CD4-positive, alpha-beta T cell treated with Interleukin-12 subunit alpha and Interleukin-12 subunit beta, for 1 hour (primary cell): ENCODE data around the gene ZCCHC7.
"Not testable (repeated sequence)": the region's sequence is repeated elsewhere in the genome, so short reads cannot be mapped to it uniquely, and the experiment has no call there.

Experiments used
- DNase-seq: peaks from one replicate; pipeline ENCODE4 v3.0.0-alpha.2; 2020

The ZCCHC7 gene

DNA sequence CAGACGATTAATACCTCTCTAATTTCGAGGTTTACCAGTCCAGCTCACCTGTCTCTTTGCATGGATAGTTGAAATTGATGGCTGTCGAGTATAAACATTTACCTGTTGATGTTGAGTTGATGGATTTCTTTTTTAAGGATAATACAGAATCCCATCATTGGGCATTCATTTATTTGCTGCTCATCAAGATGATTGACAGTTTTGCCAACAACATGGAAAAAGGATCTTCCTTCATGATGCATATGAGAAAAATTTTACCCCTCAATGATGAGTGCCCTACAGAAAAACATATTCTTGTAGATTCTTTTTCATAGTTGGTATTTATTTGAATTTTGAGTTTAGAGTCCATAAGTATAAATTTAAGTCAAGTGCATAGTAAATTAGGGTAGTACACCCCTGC is 59.2 kb downstream of the ZCCHC7 start:
- DNase-seq: no peak

DNA sequence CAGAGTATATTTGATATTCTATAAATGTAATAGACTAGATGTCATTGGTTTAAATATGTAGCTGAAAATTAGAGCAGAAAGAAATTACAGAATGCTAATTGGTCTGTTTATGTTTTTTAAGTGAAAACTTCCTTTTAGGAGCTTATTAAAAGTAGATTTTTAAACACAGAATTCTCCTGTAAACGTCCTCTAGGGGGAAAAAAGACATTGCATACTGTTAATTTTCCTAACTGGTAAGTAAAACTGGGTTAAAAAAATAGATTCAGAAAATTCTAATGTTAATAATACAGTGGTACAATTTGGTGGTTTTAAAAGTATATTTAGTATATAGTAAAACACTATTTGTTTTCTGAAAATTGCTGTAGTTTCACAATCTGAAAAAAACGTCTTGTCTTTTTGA is 59.8 kb downstream of the ZCCHC7 start:
- no peak for DNase-seq

- DNase-seq: no peak
These were observed 62.3 kb downstream of the ZCCHC7 start for GRCh38 chr9:37182718-37183117.

DNA sequence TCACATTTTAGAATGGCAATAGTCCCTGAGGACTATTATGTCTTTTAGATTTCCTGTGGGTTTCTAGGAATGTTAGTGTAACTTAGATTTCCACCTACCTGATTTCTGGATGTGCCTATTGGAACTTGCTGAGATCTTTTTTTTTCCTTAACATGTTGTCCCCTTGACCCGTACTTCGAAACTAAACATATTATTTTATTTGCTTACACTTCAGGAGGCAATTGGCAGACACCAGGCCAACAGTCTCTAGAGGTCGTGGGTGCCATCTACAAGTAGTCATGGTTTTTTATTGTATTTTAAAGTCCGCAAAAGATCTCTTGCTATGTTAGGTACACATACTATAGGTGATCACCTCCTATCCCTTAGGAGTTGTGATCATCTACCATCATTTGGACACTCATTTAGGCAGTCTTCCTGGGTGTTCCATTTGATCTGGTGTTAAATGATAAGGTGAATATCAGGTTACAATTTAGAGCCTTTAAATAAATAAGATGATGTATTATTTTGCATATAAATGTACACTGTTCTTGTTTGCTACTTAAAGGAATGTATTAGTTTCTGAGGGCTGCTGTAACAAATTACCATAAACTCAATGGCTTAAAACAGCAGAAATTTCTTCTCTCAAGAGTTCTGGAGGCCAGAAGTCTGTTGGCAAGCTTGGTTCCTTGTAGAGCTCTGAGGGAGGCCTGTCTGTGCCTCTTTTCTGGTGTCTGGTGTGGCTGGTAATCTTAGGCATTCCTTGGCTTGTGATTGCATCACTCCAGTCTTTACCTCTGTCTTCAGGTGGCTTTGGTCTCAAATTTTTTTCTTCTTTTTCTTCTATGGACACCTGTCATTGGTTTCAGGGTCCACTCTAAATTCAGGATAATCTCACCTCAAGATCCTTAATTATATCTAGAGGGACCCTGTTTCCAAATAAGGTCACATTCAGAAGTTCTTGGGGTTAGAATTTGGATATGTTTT is 64.8 kb downstream of the ZCCHC7 start:
- no peak for DNase-seq

GRCh38 chr9:37187292-37187691 is 66.9 kb downstream of the ZCCHC7 start:
- no peak for DNase-seq

DNA sequence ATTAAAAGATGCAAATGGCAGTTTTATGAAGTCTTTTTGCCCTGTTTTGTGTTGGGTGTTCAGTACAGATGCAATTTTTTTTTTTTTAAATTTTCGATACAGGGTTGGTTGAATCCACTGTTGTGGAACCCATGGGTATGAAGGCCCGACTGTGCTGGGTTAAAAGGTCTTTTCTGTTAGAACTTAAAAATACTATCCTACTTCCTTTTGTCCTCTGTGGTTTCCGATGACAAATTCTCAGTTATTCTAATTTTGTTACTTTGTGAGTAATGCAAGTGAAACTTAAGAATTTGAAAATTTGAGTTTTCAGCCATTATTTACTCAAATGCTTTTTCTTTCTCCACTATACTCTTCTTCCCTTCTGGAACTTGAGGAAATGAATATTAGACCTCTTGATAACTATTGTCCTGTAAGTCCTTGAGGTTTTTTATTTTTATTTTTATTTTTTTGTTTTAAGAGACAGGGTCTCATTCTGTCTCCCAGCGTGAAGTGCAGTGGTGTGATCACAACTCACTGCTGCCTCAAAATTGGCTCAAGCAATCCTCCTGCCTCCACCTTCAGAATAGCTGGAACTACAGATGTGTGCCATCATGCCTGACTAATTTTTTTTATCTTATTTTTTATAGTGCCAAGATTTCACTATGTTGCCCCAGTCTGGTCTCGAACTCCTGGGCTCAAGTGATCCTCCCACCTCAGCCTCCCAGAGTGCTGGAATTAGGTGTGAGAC is 67.5 kb downstream of the ZCCHC7 start:
- DNase-seq: peak; percentile 14

- DNase-seq: not testable (repeated sequence)
These were observed 70.4 kb downstream of the ZCCHC7 start for GRCh38 chr9:37190739-37191138.

DNA sequence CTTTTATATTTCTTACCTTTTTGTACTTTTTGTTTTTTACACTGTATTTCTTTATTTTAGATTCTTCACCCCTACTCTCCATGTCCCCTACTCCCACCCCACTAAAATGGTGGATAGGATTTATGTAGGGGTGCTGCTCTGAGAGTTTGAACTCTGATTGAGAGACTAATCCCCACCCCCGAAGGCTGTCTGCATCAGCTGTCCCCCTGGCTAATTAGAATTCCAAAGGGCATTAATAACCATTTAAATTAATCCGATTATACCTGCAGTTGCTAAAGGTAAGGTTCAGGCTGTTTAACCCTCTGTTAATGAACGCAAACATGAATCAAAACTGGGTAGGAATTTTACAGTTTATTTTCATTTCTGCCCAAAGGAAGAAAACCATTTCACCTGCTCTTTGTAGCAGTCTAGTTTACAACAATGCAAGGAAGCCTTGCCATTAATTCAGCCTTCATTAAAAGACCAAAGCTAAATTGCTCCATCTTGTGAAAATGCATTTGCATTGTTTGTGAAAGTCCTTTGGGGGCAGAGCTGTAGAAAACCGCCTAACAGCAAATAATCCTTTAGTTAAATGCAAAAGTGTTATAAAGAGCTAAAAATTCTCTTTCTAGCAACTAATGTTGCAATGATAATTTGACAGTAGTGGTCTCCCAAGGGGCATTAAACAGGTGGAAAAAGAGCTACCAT is 71.2 kb downstream of the ZCCHC7 start:
- no peak for DNase-seq

DNA sequence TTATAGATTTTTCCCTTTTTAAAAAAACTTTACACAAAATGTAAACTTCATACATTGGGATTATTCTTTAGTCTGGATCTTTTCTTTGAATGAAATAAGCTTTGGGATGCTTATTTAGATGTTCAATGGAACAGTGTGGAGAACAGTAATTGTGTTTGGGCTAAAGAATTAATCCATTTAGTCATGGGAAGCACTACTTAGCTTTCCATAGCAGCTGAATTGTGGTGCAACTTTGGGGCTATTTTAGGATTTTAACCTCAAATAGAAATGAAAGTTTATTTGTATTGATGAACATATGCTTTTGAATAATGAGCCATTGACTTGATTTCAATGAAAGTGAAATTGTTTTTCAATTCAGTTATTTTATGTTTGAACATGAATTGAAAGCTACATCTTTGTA is 72.4 kb downstream of the ZCCHC7 start:
- no peak for DNase-seq

DNA sequence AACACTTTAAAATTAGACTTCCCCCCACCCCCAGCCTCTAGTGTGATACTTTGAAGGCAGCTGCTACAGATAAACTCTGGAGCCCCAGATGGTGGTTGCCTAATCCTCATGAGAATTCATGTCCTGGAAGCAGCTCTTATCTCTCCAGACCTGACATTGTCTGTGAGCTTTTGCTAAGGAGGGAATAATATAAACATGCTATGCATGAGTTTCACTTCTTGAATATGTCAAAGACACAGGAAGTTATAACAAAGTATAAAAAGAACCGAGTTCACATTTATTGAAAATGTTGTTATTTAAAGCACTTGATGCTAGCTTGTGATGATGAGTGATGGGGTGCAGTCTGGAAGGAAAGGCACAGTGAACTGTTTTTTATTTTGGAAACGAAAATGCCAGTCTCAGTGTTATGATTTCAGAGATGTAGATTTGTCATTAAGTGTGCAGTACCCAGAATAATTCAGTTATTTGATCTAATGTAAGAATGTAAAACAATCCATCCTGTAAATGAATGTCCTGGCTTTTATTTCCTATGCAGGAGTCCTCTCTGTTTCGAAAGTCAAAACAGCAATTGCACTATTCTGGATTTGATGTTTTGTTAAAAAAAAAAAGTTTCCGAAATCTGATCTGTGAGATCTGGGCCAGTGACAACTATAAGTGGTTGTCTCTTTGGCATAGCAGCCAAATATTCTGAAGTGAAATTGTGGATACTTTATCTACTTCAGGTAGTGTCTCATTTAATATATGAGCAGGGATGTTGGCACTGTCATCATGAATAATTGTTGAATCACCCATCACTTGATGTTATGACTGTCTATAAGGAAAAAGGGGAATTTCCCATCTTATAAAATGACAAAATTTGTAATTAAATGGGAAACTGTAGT is 77.0 kb downstream of the ZCCHC7 start:
- DNase-seq: no peak

GRCh38 chr9:37198039-37198729 is 77.8 kb downstream of the ZCCHC7 start:
- DNase-seq: no peak

GRCh38 chr9:37198831-37199230 is 78.5 kb downstream of the ZCCHC7 start:
- no peak for DNase-seq

- DNase-seq: no peak
These were observed 80.1 kb downstream of the ZCCHC7 start for GRCh38 chr9:37200433-37201005.

DNA sequence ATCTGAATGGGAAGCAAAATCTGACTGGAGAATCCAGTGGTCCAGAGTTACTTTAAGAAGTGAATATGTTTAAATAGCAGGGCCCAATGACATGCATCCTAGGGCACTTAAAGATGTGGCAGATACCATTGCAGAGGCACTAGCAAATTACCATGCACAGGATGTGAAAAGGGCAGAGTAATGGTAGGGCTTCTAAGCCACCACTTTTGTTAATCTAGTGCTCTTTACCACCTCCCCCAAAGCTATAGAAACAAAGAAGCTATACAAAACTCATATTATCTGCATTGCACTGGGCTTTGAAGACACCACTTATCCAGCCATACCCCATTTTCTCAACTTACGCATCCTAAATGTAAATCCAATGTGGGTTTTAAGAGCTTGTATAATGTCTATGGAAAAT is 81.2 kb downstream of the ZCCHC7 start:
- no peak for DNase-seq

- no peak for DNase-seq
These were observed 81.7 kb downstream of the ZCCHC7 start for GRCh38 chr9:37202091-37202490.

- DNase-seq: not testable (repeated sequence)
These were observed 83.1 kb downstream of the ZCCHC7 start for GRCh38 chr9:37203456-37203855.

GRCh38 chr9:37206121-37206620 is 85.8 kb downstream of the ZCCHC7 start:
- no peak for DNase-seq

DNA sequence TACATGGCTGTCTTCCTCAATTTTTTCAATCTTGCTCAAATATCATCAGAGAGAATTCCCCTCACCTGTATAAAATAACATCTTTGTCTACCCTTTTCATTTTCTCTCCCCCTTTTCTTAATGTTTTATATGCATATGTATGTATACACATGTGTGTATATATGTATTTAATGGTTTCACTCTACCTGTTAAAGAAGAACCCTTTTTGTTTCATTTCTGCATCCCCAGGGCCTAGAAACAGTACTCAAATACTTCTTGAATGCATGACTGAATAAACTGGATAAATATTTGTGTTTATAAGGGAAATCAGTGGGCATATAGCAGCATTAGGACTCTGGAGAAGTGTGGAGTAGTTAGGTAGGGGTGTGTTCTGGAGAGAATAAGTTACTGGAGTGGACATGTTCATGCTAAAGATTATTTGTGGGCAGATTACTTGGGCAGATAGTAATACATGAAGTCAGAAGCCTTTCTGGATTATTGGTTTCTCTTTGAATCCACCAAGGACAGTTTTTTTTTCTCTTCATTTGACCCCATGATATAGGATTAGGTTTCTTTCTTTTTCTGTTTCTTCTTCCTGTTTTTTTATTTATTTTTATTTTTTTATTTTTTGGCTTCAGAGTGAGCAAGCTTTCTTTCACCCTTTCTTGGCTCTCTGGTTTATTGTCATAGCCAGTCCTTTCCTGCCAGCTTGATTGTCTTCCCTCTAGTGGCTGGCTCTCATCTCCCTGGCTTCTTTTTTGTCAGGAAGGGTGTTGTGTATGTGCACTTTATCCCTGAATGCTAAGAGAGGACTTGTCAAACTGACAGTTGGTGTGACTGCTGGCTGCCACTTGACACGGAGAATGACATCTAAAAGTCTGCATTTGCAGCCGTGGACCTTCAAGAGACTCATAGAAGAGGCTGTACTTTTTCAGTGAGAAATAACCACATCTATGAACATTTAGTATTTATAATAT is 89.3 kb downstream of the ZCCHC7 start:
- no peak for DNase-seq

DNA sequence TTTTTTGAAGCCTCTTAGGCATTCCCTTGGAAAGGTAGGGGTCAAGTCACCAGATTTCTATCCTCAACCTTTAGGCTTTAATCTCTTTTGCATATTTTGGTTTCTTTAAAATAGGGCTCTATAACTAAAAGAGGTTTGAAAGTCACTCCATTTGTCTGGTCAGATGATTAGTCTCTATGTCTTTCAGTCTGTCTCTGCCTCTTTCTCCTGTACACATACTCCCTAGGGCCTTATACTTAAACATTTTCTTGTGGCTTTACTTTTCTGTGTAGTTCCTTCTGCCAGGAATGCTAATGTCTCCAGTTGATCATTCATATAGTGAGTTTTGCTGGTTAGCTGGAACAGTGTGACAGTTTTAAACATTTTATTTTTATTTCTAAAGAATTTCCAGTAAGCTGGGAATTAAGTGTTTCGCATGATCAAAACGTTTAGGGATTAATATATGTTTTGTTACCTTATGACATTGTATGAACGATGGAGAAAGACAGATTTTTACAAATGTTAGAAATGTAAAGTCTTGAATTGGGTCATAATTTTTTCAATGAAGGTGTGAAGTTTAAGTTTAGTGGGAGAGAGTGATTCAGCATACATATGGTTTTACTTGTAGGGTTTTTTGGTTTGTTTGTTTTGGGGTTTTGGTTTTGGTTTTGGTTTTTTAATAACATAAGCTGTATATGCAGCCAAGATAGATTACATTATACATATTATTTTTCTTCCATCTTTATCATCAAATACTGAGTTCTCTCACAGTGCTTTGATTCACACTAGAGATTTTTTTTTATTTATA is 90.6 kb downstream of the ZCCHC7 start:
- no peak for DNase-seq
